ENCODE results near the gene UBTD2.
A peak's percentile ranks its signal among the peaks of the same experiment; 100 is the strongest.

The UBTD2 gene

DNA sequence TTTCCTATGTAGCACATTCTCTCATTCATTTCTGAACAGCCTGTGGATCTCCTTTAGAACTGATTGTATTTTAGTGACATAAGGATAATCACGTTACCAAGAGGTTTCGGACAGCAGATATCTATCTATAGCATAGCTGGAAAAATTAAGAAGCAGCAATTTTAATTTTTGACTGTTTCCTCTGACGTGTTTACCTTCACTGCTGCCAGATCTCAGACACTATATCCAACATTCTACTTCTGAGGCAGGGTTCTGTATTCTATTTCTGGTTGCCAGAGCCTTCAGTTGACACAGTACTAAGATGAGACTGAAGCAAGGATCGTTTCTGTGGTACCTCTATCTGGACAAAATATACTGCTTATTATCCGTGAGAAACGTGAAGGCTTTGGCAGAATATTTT lies 89.7 kb downstream of the UBTD2 start, which contains the start of gene EFCAB9:
Gene EFCAB9 (plus strand): TSS at position 301 of the 400 bp plus-strand sequence. CDS start 1 bp downstream, at position 302.
- no peak within 1 kb of the TSS for H2AK5ac ChIP-seq (ENCODE audit: low read depth, low read length)
- H3K4ac ChIP-seq (ENCODE audit: low read length) = no peak within 1 kb of the TSS
- no peak within 1 kb of the TSS for H3K14ac ChIP-seq (ENCODE audit: low read length)
- no peak within 1 kb of the TSS for H3K18ac ChIP-seq (ENCODE audit: low read length)
- H3K27ac ChIP-seq (replicated peaks; ENCODE audit: low read length) = no peak within 1 kb of the TSS
- H3K4me2 ChIP-seq (ENCODE audit: insufficient read depth, low read length, poor library complexity, severe bottlenecking) = no peak within 1 kb of the TSS
- H3K9ac ChIP-seq (ENCODE audit: low read depth, low read length, poor library complexity) = no peak within 1 kb of the TSS
- H3K36me3 ChIP-seq (replicated peaks in 1 of 2; ENCODE audit: control insufficient read depth in 2 of 2, insufficient read depth in 2 of 2, low read length in 2 of 2) = no peaks in the 10 kb centered on the region
- no peaks in the 10 kb centered on the region for H3K4me1 ChIP-seq (ENCODE audit: control insufficient read depth in 2 of 2, insufficient read depth in 1 of 2, low read depth in 1 of 2, low read length in 2 of 2)
- H3K9me3 ChIP-seq (replicated peaks in 1 of 2; ENCODE audit: control insufficient read depth in 2 of 2, insufficient read depth in 1 of 2, low read depth in 1 of 2, low read length in 2 of 2) = no peaks in the 10 kb centered on the region
- no peak within 1 kb of the TSS for H2BK15ac ChIP-seq (ENCODE audit: low read length)
- H3K27me3 ChIP-seq (ENCODE audit: control insufficient read depth in 3 of 3, insufficient read depth in 3 of 3, low read depth in 1 of 3, low read length in 3 of 3) = no peaks in the 10 kb centered on the region
- H4K8ac ChIP-seq (ENCODE audit: low read depth, low read length) = no peak within 1 kb of the TSS
- H2BK12ac ChIP-seq (ENCODE audit: low read length) = no peak within 1 kb of the TSS
- no peak within 1 kb of the TSS for H2AFZ ChIP-seq (ENCODE audit: low read length)
- H3K23ac ChIP-seq (ENCODE audit: low read depth, low read length, poor library complexity) = no peak within 1 kb of the TSS
- no peak within 1 kb of the TSS for H2BK5ac ChIP-seq (ENCODE audit: low read length)
- WGBS, 2 donors (ENCODE audit: extremely low coverage in 2 of 2, insufficient read length in 2 of 2, insufficient replicate concordance in 1 of 2) = no CpG with 5 or more reads among the region's 6 CpGs
- no peak within 1 kb of the TSS for H2BK120ac ChIP-seq (ENCODE audit: low read depth, low read length)
- H3K4me3 ChIP-seq (ENCODE audit: low read length in 2 of 2) = no peak within 1 kb of the TSS
- no peak for DNase-seq (ENCODE audit: low spot score)
- no peaks in the 10 kb centered on the region for H3K79me1 ChIP-seq (ENCODE audit: low read depth, low read length)
- no peak within 1 kb of the TSS for H4K91ac ChIP-seq (ENCODE audit: low read depth, low read length, poor library complexity)

DNA sequence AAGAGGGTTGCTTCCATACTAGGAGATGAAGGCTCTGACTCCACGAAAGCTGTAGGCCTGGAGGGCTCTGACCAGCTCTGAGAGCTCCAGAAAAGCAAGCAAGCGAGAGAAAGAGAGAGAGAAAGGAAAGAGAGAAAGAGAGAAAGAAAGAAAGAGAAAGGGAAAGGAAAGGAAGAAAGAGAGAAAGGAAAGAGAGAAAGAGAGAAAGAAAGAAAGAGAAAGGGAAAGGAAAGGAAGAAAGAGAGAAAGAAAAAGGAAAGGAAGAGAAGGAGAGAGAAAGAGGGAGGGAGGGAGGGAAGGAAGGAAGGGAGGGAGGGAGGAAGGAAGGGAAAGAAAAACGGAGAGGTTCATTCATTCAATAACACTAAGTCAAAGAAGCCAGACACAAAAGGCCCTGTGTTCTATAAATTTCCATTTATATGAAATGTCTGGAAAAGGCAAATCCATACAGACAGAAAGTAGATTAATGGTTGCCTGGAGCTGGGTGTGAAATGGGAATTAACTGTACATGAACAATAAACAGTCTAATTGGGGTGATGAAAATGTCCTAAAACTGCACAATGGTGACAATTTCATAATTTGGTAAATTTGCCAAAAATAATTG lies 93.8 kb downstream of the UBTD2 start:
- Histone ChIP-seq H2AK5ac (ENCODE audit: low read depth, low read length) (no peak overlapping the region), H3K27ac (replicated peaks; ENCODE audit: low read length) (peak overlapping the region; percentile 61), H3K9me3 (replicated peaks in 1 of 2; ENCODE audit: control insufficient read depth in 2 of 2, insufficient read depth in 1 of 2, low read depth in 1 of 2, low read length in 2 of 2) (no peaks in the 10 kb centered on the region), H4K8ac (ENCODE audit: low read depth, low read length) (no peak overlapping the region), H2BK15ac (ENCODE audit: low read length) (no peak overlapping the region), H3K4ac (ENCODE audit: low read length) (no peak overlapping the region), H2BK120ac (ENCODE audit: low read depth, low read length) (no peak overlapping the region), H3K4me1 (ENCODE audit: control insufficient read depth in 2 of 2, insufficient read depth in 1 of 2, low read depth in 1 of 2, low read length in 2 of 2) (peaks cover 2 to 4% of the 10 kb centered on the region in 2 donors), H3K79me1 (ENCODE audit: low read depth, low read length) (no peaks in the 10 kb centered on the region), H3K36me3 (replicated peaks in 1 of 2; ENCODE audit: control insufficient read depth in 2 of 2, insufficient read depth in 2 of 2, low read length in 2 of 2) (no peaks in the 10 kb centered on the region), H2AFZ (ENCODE audit: low read length) (peak overlapping the region; percentile 75), H2BK5ac (ENCODE audit: low read length) (no peak overlapping the region), H3K4me3 (ENCODE audit: low read length in 2 of 2) (peak overlapping the region in 1 of 2 donors; percentile 85), H3K14ac (ENCODE audit: low read length) (no peak overlapping the region), H3K27me3 (ENCODE audit: control insufficient read depth in 3 of 3, insufficient read depth in 3 of 3, low read depth in 1 of 3, low read length in 3 of 3) (no peaks in the 10 kb centered on the region), H4K91ac (ENCODE audit: low read depth, low read length, poor library complexity) (no peak overlapping the region), H3K4me2 (ENCODE audit: insufficient read depth, low read length, poor library complexity, severe bottlenecking) (peak overlapping the region; percentile 52), H3K18ac (ENCODE audit: low read length) (peak overlapping the region; percentile 51), H3K9ac (ENCODE audit: low read depth, low read length, poor library complexity) (no peak overlapping the region), H2BK12ac (ENCODE audit: low read length) (no peak overlapping the region), H3K23ac (ENCODE audit: low read depth, low read length, poor library complexity) (no peak overlapping the region)
- DNase-seq (ENCODE audit: low spot score) = no peak
- WGBS, 2 donors (ENCODE audit: extremely low coverage in 2 of 2, insufficient read length in 2 of 2, insufficient replicate concordance in 1 of 2) = no CpG with 5 or more reads among the region's 3 CpGs

DNA sequence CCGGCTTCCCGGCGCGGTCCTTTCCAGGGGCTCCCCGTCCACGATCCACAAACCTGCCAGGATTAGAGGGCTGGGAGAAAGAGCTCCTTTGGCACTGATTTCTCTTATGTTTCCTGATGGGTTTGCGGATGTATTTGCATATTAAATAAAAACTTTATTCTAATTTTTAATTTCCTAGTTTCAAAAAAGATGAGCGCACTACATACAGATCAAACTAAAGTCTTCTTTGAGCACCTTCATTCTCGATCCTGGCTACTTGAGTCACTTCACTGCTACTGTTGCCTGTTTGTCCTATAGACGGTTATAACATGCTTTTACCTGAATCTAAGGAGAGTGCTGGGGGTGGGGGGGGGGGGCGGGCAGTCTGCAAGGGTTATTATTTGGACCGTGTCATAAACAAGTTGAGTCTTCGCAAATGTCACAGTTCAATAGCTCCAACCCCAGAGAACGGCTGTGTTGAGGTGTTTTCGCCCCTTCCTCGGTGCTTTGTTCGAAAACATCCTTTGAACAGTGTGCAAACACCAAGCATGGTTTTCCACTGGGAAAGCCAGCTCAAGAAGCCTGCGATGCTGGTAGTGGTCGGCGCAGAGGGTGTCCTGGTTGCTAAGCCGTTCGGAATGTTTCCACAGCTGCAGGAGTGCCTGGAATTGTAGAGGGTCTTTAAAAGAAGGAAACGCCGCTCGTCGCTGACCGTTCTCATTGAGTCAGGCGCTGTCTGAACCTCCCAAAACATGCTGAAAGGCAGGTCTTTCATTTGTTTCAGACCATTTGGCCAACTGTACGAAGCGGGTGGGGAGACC lies 94.5 kb downstream of the UBTD2 start:
- H2BK12ac ChIP-seq (ENCODE audit: low read length) = no peak overlapping the region
- peak overlapping the region; percentile 51 for H3K18ac ChIP-seq (ENCODE audit: low read length)
- WGBS, 2 donors (ENCODE audit: extremely low coverage in 2 of 2, insufficient read length in 2 of 2, insufficient replicate concordance in 1 of 2) = no CpG with 5 or more reads among the region's 30 CpGs
- H4K8ac ChIP-seq (ENCODE audit: low read depth, low read length) = no peak overlapping the region
- H3K14ac ChIP-seq (ENCODE audit: low read length) = no peak overlapping the region
- no peaks in the 10 kb centered on the region for H3K27me3 ChIP-seq (ENCODE audit: control insufficient read depth in 3 of 3, insufficient read depth in 3 of 3, low read depth in 1 of 3, low read length in 3 of 3)
- no peak overlapping the region for H4K91ac ChIP-seq (ENCODE audit: low read depth, low read length, poor library complexity)
- H3K9ac ChIP-seq (ENCODE audit: low read depth, low read length, poor library complexity) = no peak overlapping the region
- no peak overlapping the region for H2BK15ac ChIP-seq (ENCODE audit: low read length)
- no peak overlapping the region for H2AK5ac ChIP-seq (ENCODE audit: low read depth, low read length)
- H3K9me3 ChIP-seq (replicated peaks in 1 of 2; ENCODE audit: control insufficient read depth in 2 of 2, insufficient read depth in 1 of 2, low read depth in 1 of 2, low read length in 2 of 2) = no peaks in the 10 kb centered on the region
- H3K36me3 ChIP-seq (replicated peaks in 1 of 2; ENCODE audit: control insufficient read depth in 2 of 2, insufficient read depth in 2 of 2, low read length in 2 of 2) = no peaks in the 10 kb centered on the region
- H2AFZ ChIP-seq (ENCODE audit: low read length) = peak overlapping the region; percentile 100
- H3K4me1 ChIP-seq (ENCODE audit: control insufficient read depth in 2 of 2, insufficient read depth in 1 of 2, low read depth in 1 of 2, low read length in 2 of 2) = peaks cover 2 to 4% of the 10 kb centered on the region in 2 donors
- no peak overlapping the region for H3K23ac ChIP-seq (ENCODE audit: low read depth, low read length, poor library complexity)
- peak overlapping the region; percentile 86 for H3K4me2 ChIP-seq (ENCODE audit: insufficient read depth, low read length, poor library complexity, severe bottlenecking)
- H2BK120ac ChIP-seq (ENCODE audit: low read depth, low read length) = no peak overlapping the region
- no peak overlapping the region for H3K4ac ChIP-seq (ENCODE audit: low read length)
- peak overlapping the region; percentile 61 for H3K27ac ChIP-seq (replicated peaks; ENCODE audit: low read length)
- H3K4me3 ChIP-seq (ENCODE audit: low read length in 2 of 2) = peak overlapping the region; percentile 83 to 85
- H2BK5ac ChIP-seq (ENCODE audit: low read length) = no peak overlapping the region
- peak; percentile 60 for DNase-seq (ENCODE audit: low spot score)
- no peaks in the 10 kb centered on the region for H3K79me1 ChIP-seq (ENCODE audit: low read depth, low read length)
